ENCODE data around the gene ADSS1. TPM values are rescaled to one million over a fixed set of nuclear protein-coding genes. Genes with fewer than 3 reads are reported as not detected.

Gene ADSS1
- total and polyA plus RNA-seq, 8 donors, result 3.5 to 6.8 (median 5.5) TPM

GRCh38 chr14:104705340-104706047 lies 18.5 kb upstream of the ADSS1 start:
- H3K27ac ChIP-seq, result no peak overlapping the region
- no peaks in the 10 kb centered on the region for H3K27me3 ChIP-seq
- H3K36me3 ChIP-seq, result peaks cover 0 to 7% (median 2%) of the 10 kb centered on the region in 3 donors
- H3K4me3 ChIP-seq, result no peak overlapping the region
- H3K9me3 ChIP-seq, result no peaks in the 10 kb centered on the region
- TF ChIP-seq, protein P1, sequence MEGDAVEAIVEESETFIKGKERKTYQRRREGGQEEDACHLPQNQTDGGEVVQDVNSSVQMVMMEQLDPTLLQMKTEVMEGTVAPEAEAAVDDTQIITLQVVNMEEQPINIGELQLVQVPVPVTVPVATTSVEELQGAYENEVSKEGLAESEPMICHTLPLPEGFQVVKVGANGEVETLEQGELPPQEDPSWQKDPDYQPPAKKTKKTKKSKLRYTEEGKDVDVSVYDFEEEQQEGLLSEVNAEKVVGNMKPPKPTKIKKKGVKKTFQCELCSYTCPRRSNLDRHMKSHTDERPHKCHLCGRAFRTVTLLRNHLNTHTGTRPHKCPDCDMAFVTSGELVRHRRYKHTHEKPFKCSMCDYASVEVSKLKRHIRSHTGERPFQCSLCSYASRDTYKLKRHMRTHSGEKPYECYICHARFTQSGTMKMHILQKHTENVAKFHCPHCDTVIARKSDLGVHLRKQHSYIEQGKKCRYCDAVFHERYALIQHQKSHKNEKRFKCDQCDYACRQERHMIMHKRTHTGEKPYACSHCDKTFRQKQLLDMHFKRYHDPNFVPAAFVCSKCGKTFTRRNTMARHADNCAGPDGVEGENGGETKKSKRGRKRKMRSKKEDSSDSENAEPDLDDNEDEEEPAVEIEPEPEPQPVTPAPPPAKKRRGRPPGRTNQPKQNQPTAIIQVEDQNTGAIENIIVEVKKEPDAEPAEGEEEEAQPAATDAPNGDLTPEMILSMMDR (IDR thresholded peaks at IDR 0.05), result no peak
- no peak for DNase-seq
- H3K4me1 ChIP-seq, result no peaks in the 10 kb centered on the region
- 92 to 94% methylated on average over 21 of the region's 21 CpGs for WGBS, 2 donors
- FAIRE-seq, result no peak
- intact Hi-C loops (cut with DNase I), result loop anchor here (5.0 to 10.0 kb wide), 2 partner anchors 51 to 53 kb away; no protein-coding TSS in a partner anchor
- no peak for ATAC-seq

- TF ChIP-seq, protein P1 (IDR thresholded peaks at IDR 0.05), result no peak
- no peak for FAIRE-seq
- Histone ChIP-seq H3K4me3 (no peak overlapping the region), H3K36me3 (peaks cover 2 to 18% (median 4%) of the 10 kb centered on the region in 3 donors), H3K9me3 (no peaks in the 10 kb centered on the region), H3K4me1 (no peaks in the 10 kb centered on the region), H3K27ac (no peak overlapping the region), H3K27me3 (no peaks in the 10 kb centered on the region)
- intact Hi-C loops (cut with DNase I), result loop anchor here (5.0 to 10.0 kb wide), 2 partner anchors 52 to 55 kb away; no protein-coding TSS in a partner anchor
- WGBS, 2 donors, result 71 to 82% methylated on average over 23 to 27 of the region's 28 CpGs
- ATAC-seq, result no peak
- DNase-seq, result no peak
Observed at GRCh38 chr14:104706733-104707607, 17.1 kb upstream of the ADSS1 start.

DNA sequence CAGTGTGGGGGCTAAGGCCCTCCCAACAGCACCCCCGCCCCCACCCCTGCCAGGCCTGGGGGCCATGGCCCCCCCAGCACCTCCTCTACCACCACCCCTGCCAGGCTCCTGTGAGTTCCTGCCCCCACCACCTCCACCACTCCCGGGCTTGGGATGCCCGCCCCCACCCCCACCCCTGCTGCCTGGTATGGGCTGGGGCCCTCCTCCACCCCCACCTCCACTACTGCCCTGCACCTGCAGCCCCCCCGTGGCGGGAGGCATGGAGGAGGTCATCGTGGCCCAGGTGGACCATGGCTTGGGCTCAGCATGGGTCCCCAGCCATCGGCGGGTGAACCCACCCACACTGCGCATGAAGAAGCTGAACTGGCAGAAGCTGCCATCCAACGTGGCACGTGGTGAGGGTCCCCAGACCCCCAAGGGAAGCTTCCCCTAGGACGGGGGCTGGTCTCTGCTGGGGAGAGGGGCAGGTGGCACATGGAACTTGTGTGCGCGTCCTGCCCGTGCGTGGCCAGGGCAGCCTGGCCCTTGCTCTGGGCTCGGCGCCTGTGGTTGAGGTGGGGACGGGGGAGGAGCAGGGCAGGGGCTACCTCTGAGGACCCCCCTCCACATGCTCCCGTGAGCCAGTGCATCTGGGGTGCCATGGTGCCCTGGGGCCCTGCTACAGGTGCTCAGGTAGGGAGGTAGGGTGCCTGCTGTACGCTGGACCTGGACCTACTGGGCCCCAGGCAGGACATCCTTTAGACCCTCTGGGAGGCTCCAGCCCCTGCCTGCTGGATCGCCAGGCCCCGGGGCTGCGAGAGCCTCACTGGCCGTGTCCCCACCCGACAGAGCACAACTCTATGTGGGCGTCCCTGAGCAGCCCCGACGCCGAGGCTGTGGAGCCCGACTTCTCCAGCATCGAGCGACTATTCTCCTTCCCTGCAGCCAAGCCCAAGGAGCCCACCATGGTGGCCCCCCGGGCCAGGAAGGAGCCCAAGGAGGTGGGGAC lies 16.1 kb upstream of the ADSS1 start:
- no peaks in the 10 kb centered on the region for H3K4me1 ChIP-seq
- peak; percentile 8 to 15 (median 12) for ATAC-seq
- no peaks in the 10 kb centered on the region for H3K27me3 ChIP-seq
- no peak for DNase-seq
- TF ChIP-seq, protein P1 (IDR thresholded peaks at IDR 0.05), result no peak
- WGBS, 2 donors, result 41 to 51% methylated on average over 30 to 33 of the region's 34 CpGs
- H3K36me3 ChIP-seq, result peaks cover 2 to 16% (median 4%) of the 10 kb centered on the region in 3 donors
- H3K27ac ChIP-seq, result no peak overlapping the region
- no peak overlapping the region for H3K4me3 ChIP-seq
- FAIRE-seq, result no peak
- no peaks in the 10 kb centered on the region for H3K9me3 ChIP-seq
- intact Hi-C loops (cut with DNase I), result loop anchor here (5.0 to 10.0 kb wide), 2 partner anchors 53 to 56 kb away; no protein-coding TSS in a partner anchor

DNA sequence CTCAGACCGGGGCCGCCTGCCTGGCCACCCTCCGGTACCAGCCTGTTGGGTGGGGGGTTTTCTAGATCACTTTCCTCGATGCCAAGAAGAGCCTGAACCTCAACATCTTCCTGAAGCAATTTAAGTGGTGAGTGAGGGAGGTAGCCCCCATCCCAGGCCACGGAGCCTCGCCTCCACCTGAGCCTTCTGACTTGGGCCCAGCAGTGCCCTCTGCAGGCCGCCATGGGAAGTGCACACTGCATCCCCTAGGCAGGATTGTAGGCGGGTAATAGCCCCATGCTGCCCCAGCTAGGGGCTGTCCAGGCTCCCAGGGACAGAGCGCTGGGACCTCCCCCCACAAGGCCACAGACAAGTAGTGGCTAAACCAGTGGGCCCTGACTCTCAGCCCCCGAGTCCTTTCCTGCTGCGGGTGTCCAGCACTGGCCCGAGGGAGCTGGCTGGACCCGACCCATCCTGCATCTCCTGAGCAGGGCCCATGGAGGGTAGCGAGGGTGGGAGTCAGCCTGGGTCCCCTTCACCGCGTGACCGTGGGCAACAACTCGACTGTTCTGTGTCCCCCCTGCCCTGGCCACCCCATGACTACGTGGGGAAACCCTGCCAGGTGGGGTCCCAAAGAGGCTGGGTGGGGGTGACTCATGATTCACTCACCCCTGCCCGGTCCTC lies 15.3 kb upstream of the ADSS1 start:
- DNase-seq (peak in 5 of 6 donors; percentile 45 to 90 (median 77)), ATAC-seq (peak; percentile 71 to 93 (median 86)), FAIRE-seq (no peak)
- no peak overlapping the region for H3K4me3 ChIP-seq
- H3K9me3 ChIP-seq, result no peaks in the 10 kb centered on the region
- peaks cover 2 to 11% (median 4%) of the 10 kb centered on the region in 3 donors for H3K36me3 ChIP-seq
- no peaks in the 10 kb centered on the region for H3K4me1 ChIP-seq
- no peak overlapping the region for H3K27ac ChIP-seq
- H3K27me3 ChIP-seq, result no peaks in the 10 kb centered on the region
- intact Hi-C loops (cut with DNase I), result loop anchor here (5.0 to 10.0 kb wide), 2 partner anchors 54 to 56 kb away; no protein-coding TSS in a partner anchor
- 32 to 34% methylated on average over 18 to 20 of the region's 20 CpGs for WGBS, 2 donors
- TF ChIP-seq, protein P1 (IDR thresholded peaks at IDR 0.05), result peak; percentile 97 to 99 (median 98)
